RWPE2 (cell line): ENCODE data around the gene NSG1.

Experiments
- ATAC-seq: fragments of 200-7000 bp; cut with Tn5 transposase; 3 replicates; pipeline ENCODE4 v1.9.1; 2021; ENCODE audit warnings: low read depth
- DNase-seq: peaks from one replicate; pipeline ENCODE4 v3.0.0-alpha.2; 2020; ENCODE audit warnings: low spot score
- H3K27ac ChIP-seq: fragments of 450-650 bp; 2 replicates; pipeline ENCODE4 v1.5.1; 2017; ENCODE audit warnings: mild to moderate bottlenecking; ENCODE audit not compliant: poor library complexity, severe bottlenecking
- H3K27me3 ChIP-seq: fragments of 250-450 bp; sonication (Bioruptor Pico); 2 replicates; pipeline ENCODE4 v1.5.1; 2021; ENCODE audit warnings: mild to moderate bottlenecking, moderate library complexity; ENCODE audit not compliant: insufficient read depth, poor library complexity, severe bottlenecking
- H3K36me3 ChIP-seq: fragments of 250-450 bp; sonication (Bioruptor Pico); 2 replicates; pipeline ENCODE4 v1.5.1; 2020; ENCODE audit warnings: low read depth, mild to moderate bottlenecking, moderate library complexity
- H3K4me1 ChIP-seq: fragments of 250-450 bp; sonication (Bioruptor Pico); 2 replicates; pipeline ENCODE4 v1.5.1; 2021; ENCODE audit warnings: mild to moderate bottlenecking, moderate library complexity; ENCODE audit not compliant: insufficient read depth, poor library complexity, severe bottlenecking
- H3K4me3 ChIP-seq: fragments of 250-450 bp; sonication (Bioruptor Pico); 2 replicates; pipeline ENCODE4 v1.5.1; 2021; ENCODE audit warnings: mild to moderate bottlenecking, moderate library complexity; ENCODE audit not compliant: severe bottlenecking
- H3K9me3 ChIP-seq: fragments of 250-450 bp; sonication (Bioruptor Pico); 2 replicates; pipeline ENCODE4 v1.5.1; 2021; ENCODE audit warnings: mild to moderate bottlenecking, moderate library complexity; ENCODE audit not compliant: severe bottlenecking
- TF ChIP-seq, protein P1 (sequence below): fragments of 450-650 bp; IDR thresholded peaks from one replicate; pipeline ENCODE4 v1.5.1; 2017; ENCODE audit warnings: mild to moderate bottlenecking, moderate library complexity; ENCODE audit not compliant: poor library complexity, severe bottlenecking

Gene NSG1

DNA sequence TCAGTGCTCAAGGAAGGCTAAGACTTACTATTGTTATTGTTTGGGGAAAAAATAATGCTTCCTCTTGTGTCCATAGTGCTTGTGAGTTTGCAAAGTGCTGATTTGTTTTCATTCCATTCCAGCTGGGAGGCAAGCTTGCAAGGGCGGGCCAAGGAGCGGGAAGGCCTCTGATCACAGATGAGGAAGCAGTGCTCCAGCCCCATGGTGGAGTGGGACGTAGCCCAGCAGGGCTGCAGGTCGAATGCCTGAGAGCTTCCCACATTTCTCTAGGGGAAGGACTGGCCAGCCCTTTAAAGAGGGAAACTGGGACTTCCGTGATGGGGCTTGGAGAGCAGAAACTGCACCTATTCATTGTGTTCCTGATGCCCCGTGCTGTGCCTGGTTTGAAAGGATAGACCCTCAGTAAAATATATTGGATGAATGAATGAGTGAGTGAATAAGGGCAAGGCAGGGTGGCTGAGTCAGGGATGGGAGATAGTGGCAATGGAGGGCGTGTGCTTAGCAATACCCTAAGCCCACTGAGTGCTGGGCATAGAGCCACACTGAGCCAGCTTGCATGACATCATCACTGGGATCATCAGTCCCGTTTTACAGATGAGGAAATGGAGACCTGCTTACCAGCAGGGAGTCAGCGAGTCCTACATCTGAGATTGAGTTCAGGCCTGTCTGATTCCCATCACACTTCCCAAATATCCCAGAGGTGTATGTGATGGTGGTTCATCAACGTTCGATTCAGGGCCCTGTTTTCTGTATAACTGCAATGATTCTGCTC is 17.9 kb upstream of the NSG1 start:
- TF ChIP-seq, protein P1, sequence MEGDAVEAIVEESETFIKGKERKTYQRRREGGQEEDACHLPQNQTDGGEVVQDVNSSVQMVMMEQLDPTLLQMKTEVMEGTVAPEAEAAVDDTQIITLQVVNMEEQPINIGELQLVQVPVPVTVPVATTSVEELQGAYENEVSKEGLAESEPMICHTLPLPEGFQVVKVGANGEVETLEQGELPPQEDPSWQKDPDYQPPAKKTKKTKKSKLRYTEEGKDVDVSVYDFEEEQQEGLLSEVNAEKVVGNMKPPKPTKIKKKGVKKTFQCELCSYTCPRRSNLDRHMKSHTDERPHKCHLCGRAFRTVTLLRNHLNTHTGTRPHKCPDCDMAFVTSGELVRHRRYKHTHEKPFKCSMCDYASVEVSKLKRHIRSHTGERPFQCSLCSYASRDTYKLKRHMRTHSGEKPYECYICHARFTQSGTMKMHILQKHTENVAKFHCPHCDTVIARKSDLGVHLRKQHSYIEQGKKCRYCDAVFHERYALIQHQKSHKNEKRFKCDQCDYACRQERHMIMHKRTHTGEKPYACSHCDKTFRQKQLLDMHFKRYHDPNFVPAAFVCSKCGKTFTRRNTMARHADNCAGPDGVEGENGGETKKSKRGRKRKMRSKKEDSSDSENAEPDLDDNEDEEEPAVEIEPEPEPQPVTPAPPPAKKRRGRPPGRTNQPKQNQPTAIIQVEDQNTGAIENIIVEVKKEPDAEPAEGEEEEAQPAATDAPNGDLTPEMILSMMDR = no peak
- Histone ChIP-seq H3K36me3 (no peaks in the 10 kb centered on the region), H3K4me1 (no peaks in the 10 kb centered on the region), H3K9me3 (no peaks in the 10 kb centered on the region), H3K27me3 (no peaks in the 10 kb centered on the region), H3K4me3 (no peak overlapping the region), H3K27ac (no peak overlapping the region)
- DNase-seq (no peak), ATAC-seq (no peak)

DNA sequence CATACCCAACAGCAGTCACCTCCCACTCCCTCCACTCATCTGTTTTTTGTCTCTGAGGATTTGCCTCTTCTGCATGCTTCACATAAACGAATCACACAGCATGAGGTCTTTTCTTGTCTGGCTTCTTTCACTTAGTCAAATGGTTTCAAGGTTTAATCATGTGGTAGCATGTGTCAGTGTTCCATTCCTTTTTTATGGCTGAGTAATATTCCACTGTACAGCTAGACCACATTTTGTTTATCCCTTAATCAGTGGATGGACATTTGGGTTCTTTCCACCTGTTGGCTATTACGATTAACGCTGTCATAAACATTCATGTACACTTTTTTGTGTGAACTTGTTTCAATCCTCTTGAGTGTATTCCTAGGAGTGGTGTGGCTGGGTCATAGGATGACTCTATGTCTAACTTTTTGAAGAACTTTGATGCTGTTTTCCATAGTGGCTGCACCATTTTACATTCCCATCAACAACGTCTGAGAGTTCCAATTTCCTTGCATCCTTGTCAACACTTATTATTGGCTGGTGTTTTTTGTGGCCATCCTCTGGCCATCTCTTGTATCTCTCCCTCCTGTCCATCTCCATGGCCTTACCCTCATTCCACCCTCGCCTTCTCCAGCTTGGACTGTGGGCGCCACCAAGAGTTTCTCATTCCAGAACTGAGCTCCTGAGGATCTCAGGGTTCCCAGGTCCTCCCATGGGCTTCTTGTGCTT is 12.4 kb upstream of the NSG1 start:
- Histone ChIP-seq H3K27ac (no peak overlapping the region), H3K4me3 (no peak overlapping the region), H3K4me1 (no peaks in the 10 kb centered on the region), H3K9me3 (no peaks in the 10 kb centered on the region), H3K27me3 (no peaks in the 10 kb centered on the region), H3K36me3 (no peaks in the 10 kb centered on the region)
- ATAC-seq (no peak), DNase-seq (no peak)
- TF ChIP-seq, protein P1 = no peak

DNA sequence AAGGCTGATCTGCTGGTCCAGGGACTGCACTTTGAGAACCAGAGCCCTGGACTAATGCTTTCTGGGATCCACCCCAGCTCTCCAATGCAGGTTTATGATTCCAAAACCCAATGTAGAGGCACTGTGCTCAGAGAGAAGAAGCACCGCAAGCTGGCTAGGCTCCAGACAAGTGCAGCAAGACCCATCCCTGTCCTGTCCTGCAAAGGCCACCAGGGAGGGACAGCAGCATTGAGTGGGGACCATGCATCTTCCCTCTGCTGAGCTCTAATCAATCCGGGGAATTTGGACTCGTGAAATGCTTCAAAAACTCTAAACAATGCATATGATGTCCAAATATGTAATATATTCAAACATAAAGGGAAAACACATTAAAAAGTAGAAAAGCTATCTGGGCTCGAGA is 10.8 kb upstream of the NSG1 start:
- DNase-seq (no peak), ATAC-seq (no peak)
- TF ChIP-seq, protein P1 = no peak
- Histone ChIP-seq H3K9me3 (no peaks in the 10 kb centered on the region), H3K27me3 (no peaks in the 10 kb centered on the region), H3K27ac (no peak overlapping the region), H3K4me3 (no peak overlapping the region), H3K4me1 (no peaks in the 10 kb centered on the region), H3K36me3 (no peaks in the 10 kb centered on the region)

DNA sequence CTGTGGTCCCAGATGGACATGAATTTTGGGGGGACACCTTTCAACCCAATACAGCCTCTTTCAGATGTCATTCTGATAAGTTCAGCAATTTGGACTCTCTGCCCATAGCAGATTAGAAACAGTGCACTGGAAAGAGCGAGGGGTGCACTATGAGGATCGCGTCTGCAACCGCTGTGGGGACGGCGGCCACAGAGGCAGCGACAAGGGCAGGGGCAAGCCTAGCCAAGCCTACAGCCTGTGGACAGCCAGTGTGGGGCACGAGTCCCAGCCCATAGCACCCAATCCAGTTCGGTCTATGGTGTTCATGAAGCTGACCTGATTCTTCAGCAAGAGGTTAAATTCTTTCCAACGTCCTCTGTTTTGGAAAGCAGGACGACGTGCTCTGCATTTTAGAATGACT is 9.7 kb upstream of the NSG1 start:
- no peaks in the 10 kb centered on the region for H3K27me3 ChIP-seq
- no peak overlapping the region for H3K4me3 ChIP-seq
- ATAC-seq (no peak), DNase-seq (no peak)
- H3K4me1 ChIP-seq = no peaks in the 10 kb centered on the region
- TF ChIP-seq, protein P1 = no peak
- H3K9me3 ChIP-seq = no peaks in the 10 kb centered on the region
- H3K36me3 ChIP-seq = no peaks in the 10 kb centered on the region
- no peak overlapping the region for H3K27ac ChIP-seq
